ENCODE data around the gene SIGLEC1.

SIGLEC1 gene

DNA sequence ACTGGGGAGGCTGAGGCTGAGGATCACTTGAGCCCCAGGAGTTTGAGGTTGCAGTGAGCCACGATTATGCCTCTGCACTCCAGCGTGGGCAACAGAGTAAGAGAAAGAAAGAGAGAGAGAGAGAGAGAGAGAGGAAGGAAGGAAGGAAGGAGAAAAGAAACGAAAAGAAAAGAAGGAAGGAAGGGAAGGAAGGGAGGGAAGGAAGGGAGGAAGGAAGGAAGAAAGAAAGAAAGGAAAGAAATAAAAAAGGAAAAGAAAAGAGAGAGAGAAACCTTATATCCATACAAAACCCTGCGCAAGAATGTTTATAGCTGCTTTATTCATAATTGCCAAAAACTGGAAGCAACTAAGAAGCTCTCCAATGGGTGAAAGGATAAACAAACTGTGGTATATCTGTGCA is 12.0 kb upstream of the SIGLEC1 start:
- no peak for DNase-seq

DNA sequence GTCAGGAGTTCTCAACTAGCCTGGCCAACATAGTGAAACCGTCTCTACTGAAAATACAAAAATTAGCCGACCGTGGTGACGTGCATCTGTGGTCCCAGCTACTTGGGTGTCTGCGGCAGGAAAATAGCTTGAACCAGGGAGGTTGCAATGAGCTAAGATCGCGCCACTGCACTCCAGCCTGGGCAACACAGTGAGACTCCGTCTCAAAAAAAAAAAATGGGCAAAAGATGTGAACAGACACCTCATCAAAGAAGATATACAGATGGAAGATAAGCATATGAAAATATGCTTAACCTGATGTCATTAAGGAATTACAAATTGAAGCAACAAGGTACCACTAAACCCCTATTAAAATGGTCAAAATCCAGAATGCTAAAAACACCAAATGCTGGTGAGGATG is 10.9 kb upstream of the SIGLEC1 start:
- no peak for DNase-seq

DNA sequence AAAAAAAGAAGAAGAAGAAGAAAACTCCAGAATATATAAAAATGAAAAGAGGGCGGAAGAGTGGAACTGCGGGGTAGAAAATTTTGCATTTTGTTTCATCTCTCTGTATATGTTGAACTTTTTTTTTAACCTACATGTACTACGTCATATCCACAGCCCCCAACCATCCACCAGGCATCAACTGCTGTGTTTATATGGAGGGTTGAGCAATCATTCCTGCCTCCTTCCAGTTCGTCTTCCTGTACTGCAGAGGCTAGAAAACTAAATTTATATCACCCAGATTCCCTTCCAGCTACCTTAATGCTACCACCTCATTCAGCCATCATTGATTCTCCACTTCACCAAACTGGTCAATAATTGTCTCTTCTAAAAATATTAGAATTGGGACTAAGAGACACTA is 9.5 kb upstream of the SIGLEC1 start:
- DNase-seq, result no peak

DNA sequence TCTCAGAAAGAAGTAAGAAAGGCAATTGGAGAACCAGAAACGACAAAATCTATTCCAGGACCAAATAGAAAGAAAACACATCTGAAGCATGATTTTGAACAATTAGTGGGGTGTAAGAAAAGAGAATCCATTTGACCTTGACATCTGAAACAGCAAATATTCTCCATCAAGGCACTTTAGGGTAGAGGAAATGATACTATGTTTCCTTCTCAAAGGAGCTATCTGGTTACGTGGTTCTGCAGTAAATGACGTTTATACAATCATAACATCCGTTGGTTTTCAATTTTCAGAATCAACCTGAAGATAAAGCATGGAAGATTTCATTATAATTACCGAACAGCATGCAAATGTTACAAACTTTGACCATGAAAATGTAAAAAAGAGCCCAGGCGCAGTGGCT is 8.2 kb upstream of the SIGLEC1 start:
- DNase-seq, result no peak

DNA sequence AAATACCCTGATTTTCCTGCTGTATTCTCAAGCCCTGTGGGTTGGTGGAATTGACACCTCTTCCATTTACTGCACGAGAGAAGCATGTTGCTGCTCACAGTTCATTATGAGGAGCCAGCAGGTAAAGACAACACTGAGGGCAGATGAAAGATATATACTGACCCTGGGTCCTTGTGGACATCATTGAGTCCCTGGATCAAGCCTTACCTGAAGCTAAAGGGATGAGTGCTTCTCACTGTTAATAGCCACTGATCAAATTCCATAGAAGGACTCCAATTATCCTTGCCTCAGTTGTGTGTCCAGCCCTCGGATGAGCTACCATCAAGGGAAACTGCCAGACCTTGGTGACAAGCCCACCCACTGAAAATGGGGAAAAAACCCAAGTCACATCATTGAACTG is 7.7 kb upstream of the SIGLEC1 start:
- no peak for DNase-seq

DNA sequence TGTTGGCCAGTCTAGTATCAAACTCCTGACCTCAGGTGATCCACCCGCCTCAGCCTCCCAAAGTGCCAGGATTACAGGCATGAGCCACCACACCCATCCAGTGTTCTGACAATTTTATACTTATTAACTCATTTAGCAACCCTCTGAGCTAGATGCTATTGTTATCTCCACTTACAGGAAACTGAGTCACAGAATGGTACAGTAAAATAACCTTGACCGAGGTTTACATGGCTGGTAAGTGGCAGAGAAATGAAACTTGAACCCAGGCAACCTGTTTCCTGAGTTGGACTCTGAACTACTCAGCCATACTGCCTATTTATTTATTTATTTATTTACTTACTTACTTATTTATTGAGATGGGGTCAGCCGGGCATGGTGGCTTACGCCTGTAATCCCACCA is 6.6 kb upstream of the SIGLEC1 start:
- DNase-seq, result no peak

DNA sequence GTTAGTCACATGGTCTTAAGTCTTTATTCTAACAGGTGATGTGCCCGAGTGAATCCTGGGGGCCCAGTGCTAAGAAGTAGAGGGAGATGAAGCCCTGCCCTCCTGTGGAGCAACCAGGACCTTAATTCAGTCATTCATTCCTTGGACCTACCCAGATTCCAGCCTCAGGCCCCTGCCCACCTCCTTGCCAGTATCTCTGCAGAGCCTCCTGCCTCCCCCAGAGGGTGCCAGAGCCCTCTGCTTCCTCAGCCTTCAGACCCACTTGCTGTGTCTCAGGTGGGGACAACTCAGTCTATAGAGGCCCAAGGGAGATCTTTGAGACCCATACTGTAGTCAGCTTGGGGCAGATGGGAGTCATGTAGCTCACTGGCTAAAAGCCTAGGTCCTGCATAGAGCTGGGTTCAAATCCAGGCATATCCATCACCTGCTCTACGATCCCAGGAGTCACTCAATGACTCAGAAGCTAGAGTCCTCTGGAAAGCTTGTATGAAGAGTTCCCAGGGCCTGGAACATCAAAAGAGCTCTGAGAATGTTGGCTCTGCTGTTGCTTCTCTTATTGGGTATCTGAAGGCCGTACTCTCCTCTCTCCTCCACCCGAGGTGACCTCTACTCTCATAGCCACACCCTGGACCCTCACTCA is 3.9 kb upstream of the SIGLEC1 start:
- DNase-seq, result peak; percentile 5 to 38

DNA sequence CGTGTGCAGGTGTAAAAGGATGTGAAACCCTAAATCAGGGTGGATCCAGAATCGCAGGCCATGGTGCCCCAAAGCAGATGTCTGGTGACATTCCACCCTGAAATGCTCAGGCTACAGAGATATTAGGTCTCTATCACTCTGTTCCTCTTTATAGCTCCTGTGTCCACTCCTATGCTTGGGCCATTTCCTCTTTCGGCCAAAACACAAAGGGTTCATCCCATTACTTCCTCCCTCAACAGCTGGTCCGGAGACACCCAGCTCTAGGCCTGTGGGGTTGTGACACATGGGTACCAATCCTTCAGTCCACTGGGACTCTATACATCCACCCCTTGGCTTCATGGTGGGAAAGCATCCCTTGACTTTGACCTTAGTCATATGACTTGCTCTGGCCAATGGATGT is 1.7 kb upstream of the SIGLEC1 start:
- no peak for DNase-seq

DNA sequence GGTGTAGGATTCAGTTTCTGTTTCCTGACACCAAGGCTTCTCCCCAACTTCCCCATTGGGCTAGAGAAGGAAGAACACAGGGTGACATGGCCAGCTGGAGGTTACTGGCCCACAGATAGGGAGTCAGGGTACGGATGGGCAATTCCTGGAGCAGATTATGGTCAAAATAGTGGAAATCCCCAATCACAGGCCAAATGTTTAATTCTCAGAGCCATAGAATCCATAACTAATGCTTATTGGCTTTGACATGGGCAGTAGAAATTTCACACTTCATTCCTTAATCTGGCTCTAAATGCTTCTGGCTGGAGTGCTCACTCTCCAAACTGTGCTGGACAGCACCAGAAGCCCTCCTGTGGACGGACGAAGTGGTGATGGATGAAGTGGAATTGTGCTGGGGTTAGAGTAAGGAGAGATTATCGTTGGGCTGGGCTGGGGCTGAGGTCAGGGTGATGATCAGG is 887 bp downstream of the SIGLEC1 start:
- DNase-seq, result no peak

DNA sequence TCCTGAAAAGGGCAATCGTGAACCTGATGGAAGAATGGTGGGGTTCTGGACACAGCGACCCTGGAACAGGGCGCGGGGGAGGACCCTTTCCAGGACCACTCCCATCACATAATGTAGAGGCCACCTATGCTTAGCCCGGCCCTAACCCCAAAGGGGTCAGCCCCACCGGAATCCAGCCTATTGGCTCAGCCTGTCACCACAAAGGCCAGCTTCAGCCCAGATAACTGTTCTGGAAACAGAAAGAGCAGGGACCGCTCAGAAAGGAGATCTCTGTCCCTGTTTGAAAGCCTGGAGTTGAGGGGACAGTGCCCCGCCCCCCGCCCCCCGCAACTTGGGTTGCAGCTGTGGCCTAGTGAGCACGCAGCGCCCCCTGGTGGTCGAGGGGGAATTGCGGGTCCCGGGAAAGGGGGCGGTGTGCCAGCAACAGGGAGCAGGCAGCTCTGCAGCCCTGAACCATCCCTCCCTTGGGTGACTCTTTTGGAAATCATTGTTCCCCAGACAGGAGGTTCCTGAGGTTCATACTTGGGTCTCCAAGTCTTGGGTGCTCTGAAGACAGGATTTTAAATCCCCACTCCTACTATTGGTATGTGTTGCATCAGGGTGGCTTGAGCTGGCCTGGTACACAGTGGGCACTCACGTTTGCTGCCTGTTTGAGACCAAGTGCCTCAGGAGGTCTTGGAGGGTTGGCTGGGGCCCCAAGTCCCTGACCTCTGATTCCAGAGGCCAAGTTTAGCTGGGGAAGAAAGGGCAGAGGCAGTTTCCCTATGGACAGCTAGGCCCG is 1.5 kb downstream of the SIGLEC1 start:
- peak; percentile 25 to 35 for DNase-seq

DNA sequence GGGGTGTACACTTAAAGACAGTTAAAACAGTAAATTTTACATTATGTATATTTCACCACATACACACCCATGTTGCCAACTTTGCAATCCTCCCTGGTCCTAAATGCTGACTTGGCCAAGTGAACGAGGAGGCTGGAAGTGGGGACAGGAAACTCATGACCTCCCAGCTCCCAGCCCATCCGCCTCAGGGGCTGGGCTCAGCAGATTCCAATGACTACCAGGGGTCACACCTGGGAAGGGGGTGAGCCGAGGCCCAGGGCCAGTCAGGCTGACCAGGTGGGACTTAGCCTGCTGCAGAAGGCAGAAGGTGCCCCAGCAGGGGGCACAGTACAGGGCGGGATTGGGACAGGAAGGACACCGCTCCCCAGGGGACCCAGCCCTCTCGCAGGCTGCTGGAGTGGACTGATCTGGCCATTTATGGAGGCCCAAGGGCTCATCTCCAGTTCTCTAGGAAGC is 2.4 kb downstream of the SIGLEC1 start:
- no peak for DNase-seq

DNA sequence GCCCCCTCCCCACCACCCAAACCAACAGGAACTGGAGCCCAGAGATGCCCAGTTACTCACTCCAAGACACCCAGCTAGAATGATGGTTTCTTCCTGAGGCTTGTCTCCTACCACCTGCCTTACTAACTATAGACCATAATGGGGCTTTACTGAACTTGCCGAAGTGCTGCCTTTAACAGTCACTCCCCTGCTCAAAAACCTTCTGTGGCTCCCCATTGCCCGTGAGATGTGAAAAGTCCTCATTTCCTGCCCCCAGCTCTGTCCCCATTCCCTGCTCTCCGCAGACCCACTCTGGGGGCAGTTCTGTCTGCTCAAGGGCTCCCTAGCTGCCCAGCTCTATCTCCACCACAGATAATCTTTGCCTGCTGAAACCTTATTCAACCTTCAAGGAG is 4.9 kb downstream of the SIGLEC1 start:
- DNase-seq, result no peak

DNA sequence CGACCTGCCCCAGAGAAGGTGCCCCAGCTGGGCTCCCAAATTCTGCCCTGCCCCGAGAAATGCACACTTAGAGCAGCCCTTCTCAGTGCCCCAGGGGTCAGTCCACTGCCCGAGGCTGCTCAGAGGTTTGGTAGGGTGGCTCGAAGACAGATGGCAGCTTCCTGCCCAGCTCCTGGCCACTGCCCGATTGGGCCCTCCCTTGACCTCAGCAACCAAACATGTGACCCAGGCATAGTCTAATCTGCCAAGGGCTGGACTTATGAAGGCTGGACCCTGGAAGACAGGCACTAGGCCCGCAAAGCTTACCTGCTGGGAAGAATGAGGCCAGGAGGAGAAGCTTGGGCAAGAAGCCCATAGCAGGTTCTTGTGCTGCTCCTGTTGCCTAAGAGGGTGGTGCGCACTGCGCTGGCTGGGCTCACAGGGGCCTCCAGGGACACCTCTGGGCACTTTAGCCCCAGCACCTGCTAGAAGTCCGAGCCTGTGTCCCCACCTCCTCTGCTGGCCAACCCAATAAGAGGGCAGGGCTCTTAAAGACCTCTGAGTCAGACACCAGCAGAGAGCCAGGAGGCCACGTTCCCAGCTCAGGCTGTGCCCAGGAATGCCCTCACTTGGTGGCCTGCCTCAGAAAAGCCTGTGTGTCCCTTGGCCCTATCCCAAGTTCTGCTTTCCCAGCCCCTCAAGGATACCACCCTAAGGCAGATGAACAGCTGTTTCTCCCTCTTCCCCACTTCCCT is 5.5 kb downstream of the SIGLEC1 start:
- DNase-seq, result no peak

DNA sequence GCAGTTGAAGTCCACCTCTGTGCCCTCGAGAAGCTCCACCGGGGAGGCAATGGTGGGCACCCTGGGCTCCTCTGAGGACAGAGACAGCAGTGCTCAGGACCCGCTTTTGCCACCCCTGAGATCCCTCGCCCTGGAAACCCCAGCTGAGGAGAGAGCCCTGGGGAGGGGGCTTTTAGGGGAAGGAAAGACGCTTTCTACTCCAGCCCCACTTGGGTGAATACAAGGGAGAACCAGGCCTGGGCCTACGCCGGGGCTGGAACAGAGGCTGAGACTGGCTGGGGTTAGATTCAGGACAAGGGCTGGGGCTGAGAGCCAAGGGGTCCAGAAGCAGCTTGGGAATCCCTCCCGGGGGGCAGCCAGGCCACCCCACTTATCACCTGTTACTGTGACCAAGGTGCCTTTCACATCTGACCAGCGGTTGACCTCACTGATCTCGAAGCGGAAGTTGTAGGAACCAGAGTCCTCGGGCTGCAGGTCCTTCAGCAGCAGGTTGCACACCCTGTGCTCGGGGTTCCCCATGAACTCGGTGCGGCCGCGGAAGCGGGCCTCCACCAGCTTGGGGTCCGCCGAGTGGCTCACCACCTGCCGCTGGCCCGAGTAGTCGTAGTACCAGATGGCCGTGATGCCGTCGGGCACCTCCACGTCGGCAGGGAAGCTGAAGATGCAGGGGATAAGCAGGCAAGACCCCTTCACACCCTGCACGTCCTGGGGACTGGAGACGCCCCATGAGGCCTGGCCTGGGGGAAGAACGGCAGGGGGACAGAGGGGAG is 6.2 kb downstream of the SIGLEC1 start:
- DNase-seq, result no peak

DNA sequence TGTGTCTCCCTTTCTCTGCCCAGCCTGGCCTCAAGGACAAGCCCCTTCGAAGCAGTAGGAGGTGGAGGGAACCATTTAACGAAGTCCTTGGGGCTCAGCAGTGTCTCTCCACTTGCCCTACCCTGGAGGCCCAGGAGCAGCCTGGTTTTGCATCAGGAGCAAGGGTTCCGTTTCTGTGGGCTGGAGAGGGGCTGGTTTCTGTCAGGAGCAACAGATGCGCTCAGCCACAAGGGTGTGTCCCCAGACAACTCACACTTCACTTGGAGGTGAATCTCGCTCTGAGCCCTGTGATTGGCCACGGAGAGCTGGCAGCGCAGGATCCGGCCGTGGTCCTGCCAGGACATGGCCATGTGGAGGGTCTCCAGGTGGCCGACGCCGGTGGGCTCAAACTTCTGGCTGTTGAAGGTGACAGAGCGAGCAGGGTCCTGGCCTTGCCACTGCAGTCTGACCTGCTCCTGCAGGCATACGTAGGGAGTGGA is 6.9 kb downstream of the SIGLEC1 start:
- no peak for DNase-seq

DNA sequence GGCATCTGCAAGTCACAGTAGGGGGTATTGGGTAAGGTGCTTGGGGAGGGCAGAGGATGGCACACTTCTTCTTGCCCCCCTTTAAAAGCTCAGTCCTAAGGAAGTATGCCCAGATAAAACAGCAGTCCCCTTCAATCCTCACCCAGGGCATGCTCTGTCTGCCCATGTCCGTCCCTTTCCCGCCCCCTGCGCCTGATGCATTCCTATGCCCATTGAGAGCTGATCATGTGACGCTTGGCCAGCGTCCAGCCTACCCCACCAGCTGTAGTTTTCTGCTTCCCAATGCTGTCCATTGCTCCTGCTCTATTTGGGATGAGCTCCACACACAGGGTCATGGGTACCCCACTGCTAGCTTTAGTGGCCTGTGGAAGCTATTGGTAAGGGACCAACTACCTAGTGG is 8.3 kb downstream of the SIGLEC1 start:
- DNase-seq, result no peak

DNA sequence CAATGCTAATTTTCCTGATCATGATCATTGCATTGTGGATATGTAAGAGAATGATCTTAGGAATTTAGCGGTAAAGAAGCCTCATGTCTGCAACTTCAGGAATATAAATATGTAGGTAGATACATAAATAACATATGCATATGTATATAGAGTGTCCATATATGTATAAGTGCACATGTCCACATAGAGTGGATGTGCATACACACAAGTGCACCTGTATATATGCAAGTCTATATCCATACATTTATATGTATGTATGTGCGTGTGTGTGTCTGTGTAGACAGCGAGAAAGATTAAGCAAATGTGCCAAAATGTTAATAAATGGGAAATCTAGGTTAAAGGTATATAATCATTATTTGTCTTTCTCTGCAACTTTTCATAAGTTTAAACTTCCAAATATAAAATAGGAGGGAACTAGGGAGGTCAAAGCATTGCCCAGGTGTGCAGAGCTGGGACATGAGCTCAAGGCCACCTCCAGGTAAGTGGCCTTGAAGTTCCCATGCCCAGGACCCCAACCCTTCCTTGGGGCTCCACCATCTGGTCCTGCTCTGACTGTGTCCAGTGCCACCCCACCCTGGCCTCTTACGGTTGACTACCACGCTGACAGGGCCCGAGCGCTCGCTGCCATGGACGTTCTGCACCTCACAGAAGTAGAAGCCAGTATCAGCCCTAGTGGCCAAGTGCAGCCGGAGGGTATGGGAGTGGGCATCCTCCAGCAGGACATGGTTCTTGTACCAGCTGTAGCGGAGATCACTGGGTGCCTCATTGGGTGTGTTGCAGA is 9.6 kb downstream of the SIGLEC1 start:
- DNase-seq, result no peak

DNA sequence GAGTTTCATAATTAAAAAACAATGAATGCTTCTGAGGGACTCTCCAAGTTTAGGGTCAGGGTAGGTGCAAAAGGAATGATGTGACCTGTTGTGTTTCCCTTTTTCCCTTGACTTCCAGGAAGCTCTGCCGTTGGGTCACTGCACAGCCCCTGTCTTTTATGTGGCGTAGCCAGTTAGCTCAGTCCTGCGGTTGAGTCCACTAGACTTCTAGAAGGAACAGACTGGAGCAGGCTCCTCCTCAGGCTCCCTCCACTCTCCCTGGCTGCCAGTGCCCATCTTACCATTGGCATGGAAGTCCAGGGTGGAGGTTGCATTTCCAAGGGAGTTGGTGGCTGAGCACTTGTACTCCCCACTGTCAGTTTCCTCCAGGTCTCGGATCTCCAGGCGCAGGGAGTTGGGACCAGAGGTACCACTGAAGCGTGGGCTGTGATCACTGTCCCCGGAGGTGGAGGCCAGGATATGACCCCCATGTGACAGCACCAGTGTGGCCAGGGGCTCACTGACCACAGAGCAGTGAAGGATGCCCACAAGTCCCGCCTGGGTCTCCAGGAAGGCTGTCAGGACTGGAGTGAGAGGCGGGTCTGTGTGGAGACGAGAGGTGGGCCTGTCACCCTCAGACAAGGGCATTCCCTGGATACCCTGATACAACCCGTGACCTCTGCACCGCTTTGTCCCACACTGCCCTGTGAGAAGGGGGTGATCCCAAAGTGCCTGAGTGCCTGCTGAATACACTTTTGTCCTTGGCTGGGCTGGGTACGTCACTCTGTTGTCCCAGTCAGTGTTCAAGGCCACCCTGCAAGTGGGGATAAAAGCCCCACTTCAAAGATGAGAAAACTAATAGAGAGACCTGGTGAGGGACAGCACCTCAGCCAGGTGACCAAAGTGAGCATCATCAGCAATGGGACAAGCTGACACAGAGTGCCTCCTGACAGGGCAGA is 11.1 kb downstream of the SIGLEC1 start:
- no peak for DNase-seq

DNA sequence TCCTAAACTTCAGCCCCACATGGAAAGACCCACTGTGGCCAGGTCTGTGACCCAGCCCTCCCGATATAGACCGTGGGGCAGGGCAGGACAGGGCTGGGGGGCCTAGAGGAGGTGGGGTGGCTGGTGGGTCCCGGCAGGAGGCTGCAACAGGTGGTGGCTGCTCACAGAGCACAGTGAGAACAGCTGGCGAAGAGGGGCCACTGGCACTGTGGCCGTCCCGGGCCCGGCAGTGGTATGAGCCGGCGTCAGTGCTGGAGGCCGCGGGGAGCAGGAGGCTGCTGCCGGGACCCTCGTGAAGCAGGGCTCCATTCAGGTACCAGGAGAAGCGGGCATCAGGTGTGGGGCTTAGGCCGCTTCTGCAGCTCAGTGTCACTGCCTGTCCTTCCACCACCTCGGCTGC is 13.4 kb downstream of the SIGLEC1 start:
- no peak for DNase-seq

DNA sequence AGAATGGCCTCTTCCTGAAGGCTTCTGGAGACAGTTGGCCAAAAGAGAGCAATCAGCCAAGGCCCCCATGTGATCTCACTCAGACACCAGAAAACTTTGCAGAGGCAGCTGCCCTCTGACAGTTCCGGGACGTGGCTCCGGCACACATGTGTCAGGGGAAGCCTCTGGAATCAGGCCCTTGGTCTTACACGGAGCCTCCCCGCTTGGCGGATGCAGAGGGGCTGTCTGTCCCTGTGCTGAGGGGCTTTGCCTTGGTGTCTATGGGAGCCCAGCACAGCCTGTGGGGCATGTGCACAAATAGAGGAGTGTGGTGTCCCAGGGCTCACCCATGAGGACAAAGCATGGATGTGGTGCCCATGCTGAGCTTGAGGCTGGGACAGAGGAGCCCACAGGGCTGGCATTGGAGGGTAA is 13.8 kb downstream of the SIGLEC1 start:
- DNase-seq, result no peak
